ENCODE measurements around the gene U2AF2.

U2AF2 gene

DNA sequence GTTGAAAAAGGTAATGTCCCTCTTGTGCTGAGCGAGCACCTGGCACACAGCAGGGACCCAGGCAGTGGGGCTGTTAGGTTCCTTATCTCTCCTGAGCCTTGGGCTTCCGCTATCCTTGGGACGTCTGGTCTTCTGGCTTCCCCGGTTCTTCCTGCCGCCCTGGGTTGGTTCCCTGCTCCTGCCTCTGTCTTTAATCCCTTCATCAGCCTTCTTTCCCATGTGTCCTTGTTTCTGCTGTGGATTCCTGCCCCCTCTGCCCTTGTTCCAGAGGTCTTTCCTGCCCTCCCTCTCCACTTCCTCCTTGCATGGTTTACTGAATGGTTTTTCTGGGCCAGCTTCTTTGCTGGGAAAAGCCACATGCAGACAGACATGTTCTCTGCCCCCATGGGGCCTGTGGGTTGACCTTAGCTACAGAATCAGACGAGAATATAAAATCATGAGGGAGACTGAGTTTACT is 22.8 kb downstream of the U2AF2 start:
- no peak for DNase-seq

- DNase-seq = no peak
Observed at GRCh38 chr19:55678121-55678671, 23.4 kb downstream of the U2AF2 start.

- DNase-seq = no peak
Observed at GRCh38 chr19:55679343-55680257, 24.8 kb downstream of the U2AF2 start.

DNA sequence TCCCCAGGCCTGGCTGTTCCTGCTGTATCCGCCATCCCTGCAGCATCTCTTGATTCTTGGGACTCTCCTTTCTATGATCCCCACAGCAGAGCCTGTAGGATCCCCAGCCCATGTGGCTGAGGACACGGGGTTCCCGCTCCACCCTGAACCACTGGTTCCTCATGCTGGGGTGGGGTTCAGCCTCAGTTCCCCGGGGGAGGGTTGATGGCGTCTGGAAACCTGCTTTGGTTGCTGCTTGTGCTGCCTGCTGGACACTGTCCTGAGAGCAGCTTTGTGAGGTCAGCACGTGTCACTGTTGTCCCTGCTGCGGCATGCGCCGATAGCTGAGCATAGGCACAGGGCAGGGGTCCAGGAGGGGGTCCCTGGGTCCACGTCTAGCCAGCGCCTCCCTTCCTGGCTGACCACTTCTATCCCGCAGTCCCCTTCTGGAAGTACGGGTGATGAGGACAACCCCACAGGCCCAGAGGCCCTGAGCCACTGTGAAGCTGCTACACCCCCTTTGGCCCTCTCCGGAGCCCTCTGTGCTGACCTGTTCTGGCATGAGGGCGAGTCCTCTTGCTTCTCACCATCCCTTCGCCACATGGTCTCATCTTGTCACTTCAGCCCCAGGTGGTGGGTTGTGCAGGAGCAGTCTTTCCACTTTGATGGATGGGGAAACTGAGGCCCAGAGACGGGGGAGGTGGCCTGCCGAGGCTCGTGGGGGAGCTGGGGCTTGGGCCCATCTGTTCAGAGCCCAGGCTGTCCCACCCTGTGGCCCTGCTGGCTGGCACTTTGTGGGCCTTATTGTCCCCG is 25.7 kb downstream of the U2AF2 start:
- no peak for DNase-seq

DNA sequence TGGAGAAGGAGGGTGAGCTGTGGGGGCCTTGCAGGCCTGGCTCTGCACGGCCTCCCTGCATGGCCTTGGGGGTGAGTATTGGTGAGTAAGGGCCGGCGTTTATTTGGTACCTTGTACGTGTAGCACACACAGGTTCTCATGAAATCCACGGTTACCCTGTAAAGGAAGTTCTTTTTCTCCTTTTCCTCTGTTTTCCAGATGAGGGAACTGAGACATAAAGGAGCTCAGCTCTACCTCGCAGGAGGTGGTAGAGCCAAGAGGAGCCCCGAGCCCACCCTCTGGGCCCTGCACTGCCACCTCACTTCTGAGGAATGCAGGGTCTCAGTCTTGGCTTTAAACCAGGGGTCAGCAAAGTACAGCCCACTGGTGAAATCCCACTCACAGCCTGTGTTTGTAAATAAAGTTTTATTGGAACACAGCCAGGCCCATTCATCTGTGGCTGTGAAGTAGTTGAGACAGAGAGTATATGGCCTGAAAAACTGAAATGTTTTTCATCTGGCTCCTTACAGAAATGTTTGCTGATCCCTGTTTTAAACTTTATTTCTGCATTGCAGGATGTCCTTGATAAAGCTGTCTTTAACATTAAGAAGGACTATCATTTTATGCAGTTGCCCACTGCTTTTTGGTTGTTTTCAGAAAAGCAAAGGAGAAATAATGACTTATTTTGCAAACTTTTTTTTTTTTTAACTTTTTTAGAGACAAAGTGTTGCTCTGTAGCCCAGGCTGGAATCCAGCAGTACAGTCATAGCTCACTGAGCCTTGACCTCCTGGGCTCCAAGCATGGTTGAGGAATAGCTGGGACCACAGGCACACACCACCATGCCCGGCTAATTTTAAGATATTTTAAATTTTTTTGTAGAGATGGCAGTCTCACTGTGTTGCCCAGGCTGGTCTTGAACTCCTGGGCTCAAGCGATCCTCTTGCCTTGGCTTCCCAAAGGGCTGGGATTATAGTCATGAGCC is 26.6 kb downstream of the U2AF2 start:
- DNase-seq = no peak

GRCh38 chr19:55683449-55684261 is 28.8 kb downstream of the U2AF2 start:
- no peak for DNase-seq

- no peak for DNase-seq
Observed at GRCh38 chr19:55684946-55685681, 30.3 kb downstream of the U2AF2 start.

DNA sequence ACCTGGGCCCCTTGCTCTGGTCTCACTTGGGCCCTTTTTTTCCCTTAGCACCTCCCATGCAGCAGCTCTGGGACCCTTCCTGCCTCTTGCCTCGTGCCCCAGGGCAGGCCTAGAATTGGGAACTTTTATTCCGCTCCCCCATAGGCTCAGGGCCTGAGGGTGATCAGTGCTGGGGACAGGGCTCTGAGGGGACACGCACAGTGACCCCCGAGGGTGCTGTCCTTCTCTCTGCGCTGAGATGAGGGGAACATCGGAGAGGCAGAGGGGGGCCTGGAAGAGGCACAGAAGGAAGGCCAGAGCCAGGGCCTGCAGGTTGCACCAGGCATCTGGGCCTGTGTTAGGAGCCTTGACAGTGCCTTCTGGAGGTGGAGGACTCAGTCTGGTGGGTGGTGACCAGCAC is 30.9 kb downstream of the U2AF2 start:
- DNase-seq = no peak

- no peak for DNase-seq
Observed at GRCh38 chr19:55686311-55687050, 31.6 kb downstream of the U2AF2 start.

- DNase-seq = no peak
Observed at GRCh38 chr19:55687281-55688201, 32.7 kb downstream of the U2AF2 start.

DNA sequence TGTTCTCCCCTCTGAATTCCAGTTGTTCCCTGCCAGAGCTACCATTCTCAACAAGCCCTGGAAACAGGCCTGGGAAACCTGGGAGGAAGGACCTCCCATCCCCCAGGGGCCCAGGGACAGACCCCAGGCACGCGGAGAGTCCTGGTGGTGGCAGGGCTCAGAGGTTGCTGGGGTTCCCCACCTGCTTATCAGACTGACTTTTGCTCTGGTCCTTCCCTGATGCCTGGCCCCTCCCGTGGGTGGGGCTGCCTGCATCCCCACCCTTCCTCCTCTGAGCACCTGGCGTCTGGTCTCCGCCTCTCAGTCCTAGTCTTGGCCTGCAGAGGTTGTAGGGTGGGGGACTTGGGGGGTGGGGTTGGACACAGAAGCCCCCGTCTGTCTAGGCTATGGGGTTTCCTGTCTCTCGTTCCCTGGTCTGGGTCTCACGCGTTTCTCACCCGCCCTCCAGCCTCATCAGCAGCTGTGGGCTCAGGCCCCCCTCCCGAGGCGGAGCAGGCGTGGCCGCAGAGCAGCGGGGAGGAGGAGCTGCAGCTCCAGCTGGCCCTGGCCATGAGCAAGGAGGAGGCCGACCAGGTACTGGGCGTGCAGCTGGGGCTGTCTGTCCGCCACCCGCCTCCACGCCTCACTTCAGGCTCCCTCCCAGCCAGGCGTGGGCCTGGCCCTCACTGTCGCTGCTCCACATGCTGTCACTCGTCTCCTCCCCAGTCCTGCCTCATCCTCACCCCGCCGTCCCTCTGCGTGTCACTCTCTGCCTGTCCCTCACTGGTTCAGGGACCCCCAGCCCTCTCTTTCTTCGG is 33.8 kb downstream of the U2AF2 start:
- DNase-seq = peak; percentile 55

- DNase-seq = no peak
Observed at GRCh38 chr19:55689411-55690108, 34.7 kb downstream of the U2AF2 start.

DNA sequence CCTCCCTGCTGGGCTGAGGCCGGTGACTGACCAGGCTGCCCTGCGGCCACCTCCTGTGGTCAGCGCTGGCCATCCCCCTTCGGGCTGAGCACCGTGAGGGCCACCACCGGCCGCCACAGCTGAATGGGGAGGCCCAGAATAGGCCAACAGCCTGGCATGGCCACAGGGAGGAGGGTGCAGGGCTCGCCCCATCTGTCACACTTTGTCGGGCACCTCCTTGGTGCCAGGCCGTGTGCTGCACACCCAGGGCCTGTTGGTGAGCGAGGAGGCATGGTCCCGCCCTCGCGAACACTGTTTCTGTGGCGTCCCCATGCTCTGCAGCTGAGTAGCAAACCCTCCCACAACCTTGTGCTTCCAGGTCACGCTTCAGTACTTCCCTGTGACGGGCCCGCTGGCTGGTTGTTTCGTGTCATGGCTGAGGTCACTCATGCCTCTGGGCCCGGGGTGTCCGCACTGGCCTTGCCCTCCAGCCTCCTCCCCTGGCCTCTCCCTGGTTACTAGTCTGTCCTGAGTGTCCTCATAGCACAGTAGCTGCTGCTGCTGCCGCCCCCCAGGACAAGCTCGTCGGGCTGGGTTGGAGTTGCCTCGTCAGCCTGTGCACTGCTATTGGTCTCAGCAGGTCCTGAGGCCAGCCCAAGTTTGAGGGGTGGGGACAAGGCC is 35.4 kb downstream of the U2AF2 start:
- no peak for DNase-seq

GRCh38 chr19:55690769-55691545 is 36.1 kb downstream of the U2AF2 start:
- no peak for DNase-seq

GRCh38 chr19:55691561-55692481 is 37.0 kb downstream of the U2AF2 start:
- no peak for DNase-seq

Data from COR-L47 (cell line).